ENCODE data around the gene MARF1. TPM values are rescaled to one million over a fixed set of nuclear protein-coding genes. Genes with fewer than 3 reads are reported as not detected.
"Not testable (repeated sequence)": the region's sequence is repeated elsewhere in the genome, so short reads cannot be mapped to it uniquely, and the experiment has no call there.

The MARF1 gene
- total RNA-seq, 1 experiment from 2014 or later, result 71.6 TPM

- intact Hi-C loops (cut with micrococcal nuclease; ENCODE audit: unreplicated experiment), result no loop called here
- POLR2A ChIA-PET (ENCODE audit: low non-redundant PET), result no interaction called here
- no peak for TF ChIP-seq EZH2 (IDR thresholded peaks at IDR 0.05; ENCODE audit: borderline replicate concordance, low read depth, low read length, poor library complexity, severe bottlenecking)
- no TSS peak for BruUV-seq (replicated peaks)
- DNase-seq (ENCODE audit: low spot score), result no peak
- no peak overlapping the region for H3K4me3 ChIP-seq (ENCODE audit: low read depth, low read length, poor library complexity, severe bottlenecking)
- H3K27ac ChIP-seq (ENCODE audit: low read depth, low read length, poor library complexity, severe bottlenecking), result no peak overlapping the region
- CTCF ChIA-PET, result no interaction called here
- no peaks in the 10 kb centered on the region for H3K27me3 ChIP-seq (replicated peaks; ENCODE audit: insufficient read depth, low read depth, low read length, poor library complexity)
- no peaks in the 10 kb centered on the region for H3K9me3 ChIP-seq (ENCODE audit: low read depth, low read length, poor library complexity, severe bottlenecking)
- no peaks in the 10 kb centered on the region for H3K36me3 ChIP-seq (ENCODE audit: insufficient read depth, low read length, poor library complexity, severe bottlenecking)
- H3K4me1 ChIP-seq (ENCODE audit: insufficient read depth, low read length, poor library complexity, severe bottlenecking), result no peaks in the 10 kb centered on the region
Observed at GRCh38 chr16:15553313-15554088, 89.5 kb downstream of the MARF1 start.

- CTCF ChIA-PET, result no interaction called here
- Histone ChIP-seq H3K4me3 (ENCODE audit: low read depth, low read length, poor library complexity, severe bottlenecking) (no peak overlapping the region), H3K27ac (ENCODE audit: low read depth, low read length, poor library complexity, severe bottlenecking) (no peak overlapping the region), H3K4me1 (ENCODE audit: insufficient read depth, low read length, poor library complexity, severe bottlenecking) (no peaks in the 10 kb centered on the region), H3K27me3 (replicated peaks; ENCODE audit: insufficient read depth, low read depth, low read length, poor library complexity) (no peaks in the 10 kb centered on the region), H3K36me3 (ENCODE audit: insufficient read depth, low read length, poor library complexity, severe bottlenecking) (no peaks in the 10 kb centered on the region), H3K9me3 (ENCODE audit: low read depth, low read length, poor library complexity, severe bottlenecking) (no peaks in the 10 kb centered on the region)
- intact Hi-C loops (cut with micrococcal nuclease; ENCODE audit: unreplicated experiment), result no loop called here
- TF ChIP-seq EZH2 (IDR thresholded peaks at IDR 0.05; ENCODE audit: borderline replicate concordance, low read depth, low read length, poor library complexity, severe bottlenecking) (no peak), CTCF (conservative IDR thresholded peaks at IDR 0.05; ENCODE audit: low read depth, low read length) (no peak)
- BruUV-seq (replicated peaks), result no TSS peak
- POLR2A ChIA-PET (ENCODE audit: low non-redundant PET), result interaction anchor here (0.6 kb wide), 1 partner anchor 54 kb away, joined by 3 read pairs; no protein-coding TSS in a partner anchor
- no peak for DNase-seq (ENCODE audit: low spot score)
Observed at GRCh38 chr16:15552507-15552906, 90.4 kb downstream of the MARF1 start.

GRCh38 chr16:15548482-15548891 lies 94.5 kb downstream of the MARF1 start:
- TF ChIP-seq EZH2 (IDR thresholded peaks at IDR 0.05; ENCODE audit: borderline replicate concordance, low read depth, low read length, poor library complexity, severe bottlenecking) (no peak), CTCF (conservative IDR thresholded peaks at IDR 0.05; ENCODE audit: low read depth, low read length) (no peak)
- Histone ChIP-seq H3K36me3 (ENCODE audit: insufficient read depth, low read length, poor library complexity, severe bottlenecking) (no peaks in the 10 kb centered on the region), H3K27me3 (replicated peaks; ENCODE audit: insufficient read depth, low read depth, low read length, poor library complexity) (no peaks in the 10 kb centered on the region), H3K27ac (ENCODE audit: low read depth, low read length, poor library complexity, severe bottlenecking) (no peak overlapping the region), H3K9me3 (ENCODE audit: low read depth, low read length, poor library complexity, severe bottlenecking) (no peaks in the 10 kb centered on the region), H3K4me3 (ENCODE audit: low read depth, low read length, poor library complexity, severe bottlenecking) (no peak overlapping the region), H3K4me1 (ENCODE audit: insufficient read depth, low read length, poor library complexity, severe bottlenecking) (no peaks in the 10 kb centered on the region)
- DNase-seq (ENCODE audit: low spot score), result peak; percentile 14
- ChIA-PET CTCF (no interaction called here), POLR2A (ENCODE audit: low non-redundant PET) (no interaction called here)
- BruUV-seq (replicated peaks), result no TSS peak
- intact Hi-C loops (cut with micrococcal nuclease; ENCODE audit: unreplicated experiment), result no loop called here

- no peak for DNase-seq (ENCODE audit: low spot score)
- Histone ChIP-seq H3K9me3 (ENCODE audit: low read depth, low read length, poor library complexity, severe bottlenecking) (no peaks in the 10 kb centered on the region), H3K4me3 (ENCODE audit: low read depth, low read length, poor library complexity, severe bottlenecking) (no peak overlapping the region), H3K36me3 (ENCODE audit: insufficient read depth, low read length, poor library complexity, severe bottlenecking) (no peaks in the 10 kb centered on the region), H3K27me3 (replicated peaks; ENCODE audit: insufficient read depth, low read depth, low read length, poor library complexity) (no peaks in the 10 kb centered on the region), H3K4me1 (ENCODE audit: insufficient read depth, low read length, poor library complexity, severe bottlenecking) (no peaks in the 10 kb centered on the region), H3K27ac (ENCODE audit: low read depth, low read length, poor library complexity, severe bottlenecking) (no peak overlapping the region)
- CTCF ChIA-PET, result no interaction called here
- POLR2A ChIA-PET (ENCODE audit: low non-redundant PET), result no interaction called here
- BruUV-seq (replicated peaks), result no TSS peak
- intact Hi-C loops (cut with micrococcal nuclease; ENCODE audit: unreplicated experiment), result no loop called here
- TF ChIP-seq CTCF (conservative IDR thresholded peaks at IDR 0.05; ENCODE audit: low read depth, low read length) (no peak), EZH2 (IDR thresholded peaks at IDR 0.05; ENCODE audit: borderline replicate concordance, low read depth, low read length, poor library complexity, severe bottlenecking) (no peak)
Observed at GRCh38 chr16:15547768-15548096, 95.2 kb downstream of the MARF1 start.

- BruUV-seq (replicated peaks); H3K4me1 ChIP-seq (ENCODE audit: insufficient read depth, low read length, poor library complexity, severe bottlenecking); H3K27me3 ChIP-seq (replicated peaks; ENCODE audit: insufficient read depth, low read depth, low read length, poor library complexity); H3K27ac ChIP-seq (ENCODE audit: low read depth, low read length, poor library complexity, severe bottlenecking); H3K36me3 ChIP-seq (ENCODE audit: insufficient read depth, low read length, poor library complexity, severe bottlenecking); H3K9me3 ChIP-seq (ENCODE audit: low read depth, low read length, poor library complexity, severe bottlenecking); H3K4me3 ChIP-seq (ENCODE audit: low read depth, low read length, poor library complexity, severe bottlenecking); POLR2A ChIA-PET (ENCODE audit: low non-redundant PET); DNase-seq (ENCODE audit: low spot score); CTCF ChIA-PET; intact Hi-C loops (cut with micrococcal nuclease; ENCODE audit: unreplicated experiment): not testable (repeated sequence)
Observed at GRCh38 chr16:15547072-15547767, 95.7 kb downstream of the MARF1 start.
